Measurements from ENCODE around the gene TMEM212. TPM values are rescaled to one million over a fixed set of nuclear protein-coding genes. Genes with fewer than 3 reads are reported as not detected.

Gene TMEM212
- total RNA-seq, 2 donors from 2014 or later, result not detected

DNA sequence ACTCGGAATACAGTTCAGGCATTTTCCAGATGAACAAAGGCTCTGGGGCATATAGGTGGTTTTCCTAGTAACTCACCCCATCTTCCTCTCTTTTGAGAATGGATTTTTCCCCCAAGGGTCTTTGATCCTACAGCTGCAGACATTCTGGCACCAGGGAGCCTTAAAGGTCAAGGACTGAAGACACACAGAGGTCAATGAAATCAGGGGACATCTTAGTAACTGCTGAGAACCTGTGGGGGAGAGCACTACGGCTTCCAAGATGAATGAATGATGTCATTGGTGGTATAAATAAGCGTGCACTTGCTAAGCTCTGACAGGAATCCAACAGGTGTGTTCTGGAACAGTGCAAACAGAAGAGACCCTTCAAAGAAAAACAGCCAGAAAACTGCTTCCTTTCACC lies 36.3 kb downstream of the TMEM212 start:
- peaks cover 0 to 26% of the 10 kb centered on the region in 2 donors for H3K4me1 ChIP-seq
- H3K36me3 ChIP-seq, result no peaks in the 10 kb centered on the region
- H3K4me3 ChIP-seq, result no peak overlapping the region
- TF ChIP-seq, protein P1, sequence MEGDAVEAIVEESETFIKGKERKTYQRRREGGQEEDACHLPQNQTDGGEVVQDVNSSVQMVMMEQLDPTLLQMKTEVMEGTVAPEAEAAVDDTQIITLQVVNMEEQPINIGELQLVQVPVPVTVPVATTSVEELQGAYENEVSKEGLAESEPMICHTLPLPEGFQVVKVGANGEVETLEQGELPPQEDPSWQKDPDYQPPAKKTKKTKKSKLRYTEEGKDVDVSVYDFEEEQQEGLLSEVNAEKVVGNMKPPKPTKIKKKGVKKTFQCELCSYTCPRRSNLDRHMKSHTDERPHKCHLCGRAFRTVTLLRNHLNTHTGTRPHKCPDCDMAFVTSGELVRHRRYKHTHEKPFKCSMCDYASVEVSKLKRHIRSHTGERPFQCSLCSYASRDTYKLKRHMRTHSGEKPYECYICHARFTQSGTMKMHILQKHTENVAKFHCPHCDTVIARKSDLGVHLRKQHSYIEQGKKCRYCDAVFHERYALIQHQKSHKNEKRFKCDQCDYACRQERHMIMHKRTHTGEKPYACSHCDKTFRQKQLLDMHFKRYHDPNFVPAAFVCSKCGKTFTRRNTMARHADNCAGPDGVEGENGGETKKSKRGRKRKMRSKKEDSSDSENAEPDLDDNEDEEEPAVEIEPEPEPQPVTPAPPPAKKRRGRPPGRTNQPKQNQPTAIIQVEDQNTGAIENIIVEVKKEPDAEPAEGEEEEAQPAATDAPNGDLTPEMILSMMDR (IDR thresholded peaks at IDR 0.05), result no peak
- no peaks in the 10 kb centered on the region for H3K27me3 ChIP-seq
- DNase-seq (ENCODE audit: low spot score), result no peak
- no peak overlapping the region for H3K27ac ChIP-seq
- no peaks in the 10 kb centered on the region for H3K9me3 ChIP-seq

DNA sequence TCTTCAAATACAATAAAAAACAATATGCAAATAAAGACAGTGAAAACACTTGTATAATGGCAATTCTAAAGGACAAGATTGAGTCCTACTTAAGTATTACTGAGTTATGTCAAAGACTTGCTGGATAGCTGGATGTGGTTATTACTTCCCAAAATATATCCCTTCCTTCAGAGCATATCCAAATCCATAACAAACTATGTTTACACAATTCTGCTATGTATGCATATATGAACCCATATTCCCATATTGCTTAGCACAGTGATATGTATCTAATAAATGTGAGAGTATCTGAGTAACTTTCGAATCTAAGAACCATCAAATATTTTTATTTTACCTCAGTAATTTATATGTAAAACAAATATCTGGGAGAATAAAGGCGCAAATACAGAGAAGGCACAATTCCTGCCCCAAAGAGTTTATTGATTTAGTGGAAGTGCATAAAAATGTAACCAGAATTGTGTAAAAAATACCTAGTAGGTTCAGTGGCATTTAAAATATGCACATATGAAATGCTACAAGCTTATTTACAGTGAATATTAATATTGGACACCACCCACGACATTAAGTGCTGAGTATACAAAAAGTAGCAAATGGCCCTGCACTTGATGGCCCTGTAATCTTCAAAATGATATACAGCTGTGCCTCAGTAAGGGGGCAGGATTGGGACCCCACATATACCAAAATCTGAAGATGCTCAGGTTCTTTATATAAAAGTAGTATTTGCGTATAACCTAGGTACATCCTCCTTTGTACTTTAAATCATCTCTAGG lies 37.1 kb downstream of the TMEM212 start:
- no peak for DNase-seq (ENCODE audit: low spot score)
- H3K27me3 ChIP-seq, result no peaks in the 10 kb centered on the region
- no peaks in the 10 kb centered on the region for H3K36me3 ChIP-seq
- H3K4me1 ChIP-seq, result peaks cover 0 to 18% of the 10 kb centered on the region in 2 donors
- no peaks in the 10 kb centered on the region for H3K9me3 ChIP-seq
- H3K4me3 ChIP-seq, result no peak overlapping the region
- TF ChIP-seq, protein P1 (IDR thresholded peaks at IDR 0.05), result no peak
- no peak overlapping the region for H3K27ac ChIP-seq

DNA sequence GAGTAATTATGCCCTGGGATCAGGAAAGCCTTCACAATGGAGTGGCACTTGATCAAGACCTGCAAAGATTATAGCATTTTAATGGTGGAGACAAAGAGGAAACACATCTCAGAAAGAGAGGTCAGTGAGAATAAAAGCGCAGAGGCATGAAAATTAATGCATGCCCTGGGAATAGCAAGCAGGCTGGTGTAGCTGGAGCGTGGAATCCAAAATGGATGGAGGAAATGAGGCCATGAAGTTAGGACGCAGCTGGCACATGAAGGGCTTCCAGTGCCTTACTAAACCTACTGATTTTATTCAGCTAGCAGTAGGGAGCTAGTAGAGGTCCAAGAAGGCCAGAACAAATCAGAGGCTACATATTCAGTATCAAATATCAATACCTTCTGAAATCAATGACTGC lies 38.1 kb downstream of the TMEM212 start:
- H3K4me3 ChIP-seq, result no peak overlapping the region
- H3K27me3 ChIP-seq, result no peaks in the 10 kb centered on the region
- no peak for DNase-seq (ENCODE audit: low spot score)
- no peaks in the 10 kb centered on the region for H3K9me3 ChIP-seq
- no peak overlapping the region for H3K27ac ChIP-seq
- H3K36me3 ChIP-seq, result no peaks in the 10 kb centered on the region
- H3K4me1 ChIP-seq, result peaks cover 0 to 11% of the 10 kb centered on the region in 2 donors
- TF ChIP-seq, protein P1 (IDR thresholded peaks at IDR 0.05), result no peak

DNA sequence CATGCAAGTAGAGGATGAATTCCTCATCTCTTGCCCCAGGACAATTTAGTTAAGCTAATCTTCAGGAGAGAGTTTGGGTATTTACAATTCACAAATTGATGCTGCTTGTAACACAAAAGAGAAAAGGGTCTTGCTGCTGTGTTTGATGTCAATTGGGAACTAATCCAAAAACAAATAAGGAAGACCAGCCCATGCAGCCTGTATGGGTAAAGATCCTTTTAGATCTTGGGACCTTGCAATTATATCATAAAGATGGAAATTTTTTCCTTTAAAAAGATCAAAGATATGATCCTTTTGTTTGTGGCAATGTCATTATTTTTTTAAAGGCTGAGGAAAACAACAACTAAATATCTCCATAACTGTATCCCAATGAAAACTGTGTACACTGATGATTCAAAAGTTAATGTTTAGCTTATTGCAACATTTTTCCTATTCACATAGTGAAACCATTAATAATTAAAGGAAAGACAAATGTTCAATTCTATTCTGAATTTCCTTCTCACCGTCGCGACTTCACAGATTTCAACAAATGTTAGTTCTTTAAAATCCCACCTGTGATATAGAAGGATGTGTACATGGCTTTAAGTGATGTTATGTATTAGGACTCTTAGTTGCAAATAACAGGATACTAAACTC lies 40.2 kb downstream of the TMEM212 start:
- Histone ChIP-seq H3K27ac (no peak overlapping the region), H3K27me3 (no peaks in the 10 kb centered on the region), H3K9me3 (no peaks in the 10 kb centered on the region), H3K36me3 (no peaks in the 10 kb centered on the region), H3K4me1 (peaks cover 0 to 4% of the 10 kb centered on the region in 2 donors), H3K4me3 (no peak overlapping the region)
- DNase-seq (ENCODE audit: low spot score), result no peak
- TF ChIP-seq, protein P1 (IDR thresholded peaks at IDR 0.05), result no peak

DNA sequence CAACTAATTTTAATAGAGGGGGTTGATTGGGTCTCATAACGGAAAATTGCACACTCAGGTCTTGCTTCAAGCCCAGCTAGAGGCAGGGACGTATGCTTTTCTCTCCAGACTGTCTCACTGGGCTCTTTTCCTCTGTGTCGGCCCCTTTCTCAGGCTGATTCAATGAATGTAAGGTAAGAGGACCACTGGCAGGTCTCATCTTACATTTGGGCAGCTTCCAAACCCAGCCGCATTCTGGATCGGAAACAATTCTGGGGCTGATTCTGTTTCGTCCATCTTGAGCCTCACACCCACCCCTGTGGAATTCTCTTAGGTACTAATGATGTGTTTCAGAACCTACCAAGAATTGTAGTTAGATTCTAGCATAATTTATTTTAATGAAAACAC lies 40.7 kb downstream of the TMEM212 start:
- TF ChIP-seq, protein P1 (IDR thresholded peaks at IDR 0.05), result no peak
- no peak for DNase-seq (ENCODE audit: low spot score)
- Histone ChIP-seq H3K27ac (no peak overlapping the region), H3K27me3 (no peaks in the 10 kb centered on the region), H3K4me3 (no peak overlapping the region), H3K9me3 (no peaks in the 10 kb centered on the region), H3K36me3 (no peaks in the 10 kb centered on the region), H3K4me1 (no peaks in the 10 kb centered on the region)

Data from right atrium auricular region (tissue), 2 donors.